ENCODE results near the gene BEAN1.

DNA sequence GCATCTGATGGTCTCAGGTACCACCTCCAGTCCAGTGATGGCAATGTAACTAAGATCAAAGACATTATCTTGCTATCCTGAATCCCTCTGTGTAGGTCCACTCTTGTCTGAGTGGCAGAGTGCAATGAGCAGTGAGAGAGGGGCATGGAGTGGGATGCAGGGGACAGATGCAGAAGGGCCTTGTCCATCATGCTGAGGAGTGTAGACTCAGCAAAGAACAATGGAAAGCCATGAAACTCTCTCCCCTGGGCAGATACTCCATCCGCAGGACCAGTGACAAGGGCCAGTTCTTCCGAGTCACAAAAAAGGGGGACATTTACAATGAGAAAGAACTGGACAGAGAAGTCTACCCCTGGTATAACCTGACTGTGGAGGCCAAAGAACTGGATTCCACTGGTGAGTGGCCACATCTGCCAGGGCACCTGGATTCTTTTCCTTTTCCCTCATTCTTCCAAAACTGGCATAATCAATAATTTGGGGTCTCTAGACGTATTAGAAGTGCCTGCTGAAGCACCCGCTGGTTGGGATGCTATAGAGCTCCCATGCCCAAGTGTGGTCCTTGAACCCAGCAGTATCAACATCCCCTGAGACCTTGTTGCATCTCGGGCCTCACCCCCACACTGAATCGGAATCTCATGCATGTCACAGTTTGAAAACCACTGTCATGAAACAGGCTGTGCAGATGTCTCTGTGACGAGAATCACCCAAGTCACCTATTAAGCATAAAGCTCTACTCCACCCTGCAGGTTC lies 31.1 kb upstream of the BEAN1 start:
- TF ChIP-seq, protein P1, sequence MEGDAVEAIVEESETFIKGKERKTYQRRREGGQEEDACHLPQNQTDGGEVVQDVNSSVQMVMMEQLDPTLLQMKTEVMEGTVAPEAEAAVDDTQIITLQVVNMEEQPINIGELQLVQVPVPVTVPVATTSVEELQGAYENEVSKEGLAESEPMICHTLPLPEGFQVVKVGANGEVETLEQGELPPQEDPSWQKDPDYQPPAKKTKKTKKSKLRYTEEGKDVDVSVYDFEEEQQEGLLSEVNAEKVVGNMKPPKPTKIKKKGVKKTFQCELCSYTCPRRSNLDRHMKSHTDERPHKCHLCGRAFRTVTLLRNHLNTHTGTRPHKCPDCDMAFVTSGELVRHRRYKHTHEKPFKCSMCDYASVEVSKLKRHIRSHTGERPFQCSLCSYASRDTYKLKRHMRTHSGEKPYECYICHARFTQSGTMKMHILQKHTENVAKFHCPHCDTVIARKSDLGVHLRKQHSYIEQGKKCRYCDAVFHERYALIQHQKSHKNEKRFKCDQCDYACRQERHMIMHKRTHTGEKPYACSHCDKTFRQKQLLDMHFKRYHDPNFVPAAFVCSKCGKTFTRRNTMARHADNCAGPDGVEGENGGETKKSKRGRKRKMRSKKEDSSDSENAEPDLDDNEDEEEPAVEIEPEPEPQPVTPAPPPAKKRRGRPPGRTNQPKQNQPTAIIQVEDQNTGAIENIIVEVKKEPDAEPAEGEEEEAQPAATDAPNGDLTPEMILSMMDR (IDR thresholded peaks at IDR 0.05; ENCODE audit: low read depth, low read length) = no peak
- TF ChIP-seq POLR2A (IDR thresholded peaks at IDR 0.05; ENCODE audit: extremely low read depth, insufficient read length) = no peak
- TF ChIP-seq, protein P2, sequence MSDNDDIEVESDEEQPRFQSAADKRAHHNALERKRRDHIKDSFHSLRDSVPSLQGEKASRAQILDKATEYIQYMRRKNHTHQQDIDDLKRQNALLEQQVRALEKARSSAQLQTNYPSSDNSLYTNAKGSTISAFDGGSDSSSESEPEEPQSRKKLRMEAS (IDR thresholded peaks at IDR 0.05; ENCODE audit: low read depth, low read length) = no peak

Data from NB4 (cell line).